ENCODE results near the gene SEMA4G. TPM values are rescaled to one million over a fixed set of nuclear protein-coding genes. Genes with fewer than 3 reads are reported as not detected.

SEMA4G gene
- total RNA-seq, 2 experiments from 2014 or later: 0.21 to 0.41 TPM

DNA sequence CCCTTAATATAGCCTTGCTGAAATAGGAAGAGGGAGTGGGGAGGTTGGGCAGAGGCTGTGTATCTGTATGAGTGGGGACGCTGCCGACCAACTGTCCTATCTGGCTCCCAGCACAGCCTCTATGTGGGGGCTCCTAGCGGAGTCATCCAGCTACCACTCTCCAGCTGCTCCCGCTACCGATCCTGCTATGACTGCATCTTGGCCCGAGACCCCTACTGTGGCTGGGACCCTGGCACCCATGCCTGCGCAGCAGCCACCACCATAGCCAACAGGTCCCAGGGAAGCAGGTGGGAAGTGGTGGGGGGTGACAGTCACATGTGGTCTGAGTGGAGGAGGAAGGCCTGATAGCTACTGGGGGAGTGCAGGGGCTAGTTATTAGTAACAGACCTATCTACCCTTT is 11.4 kb downstream of the SEMA4G start:
- DNase-seq (ENCODE audit: low spot score): no peak
- POLR2A ChIA-PET: no interaction called here
- CTCF ChIA-PET (ENCODE audit: unreplicated experiment): interaction anchor here (0.8 kb wide), 1 partner anchor 11 kb away, joined by 3 read pairs; the partner anchor contains the start of gene SEMA4G

DNA sequence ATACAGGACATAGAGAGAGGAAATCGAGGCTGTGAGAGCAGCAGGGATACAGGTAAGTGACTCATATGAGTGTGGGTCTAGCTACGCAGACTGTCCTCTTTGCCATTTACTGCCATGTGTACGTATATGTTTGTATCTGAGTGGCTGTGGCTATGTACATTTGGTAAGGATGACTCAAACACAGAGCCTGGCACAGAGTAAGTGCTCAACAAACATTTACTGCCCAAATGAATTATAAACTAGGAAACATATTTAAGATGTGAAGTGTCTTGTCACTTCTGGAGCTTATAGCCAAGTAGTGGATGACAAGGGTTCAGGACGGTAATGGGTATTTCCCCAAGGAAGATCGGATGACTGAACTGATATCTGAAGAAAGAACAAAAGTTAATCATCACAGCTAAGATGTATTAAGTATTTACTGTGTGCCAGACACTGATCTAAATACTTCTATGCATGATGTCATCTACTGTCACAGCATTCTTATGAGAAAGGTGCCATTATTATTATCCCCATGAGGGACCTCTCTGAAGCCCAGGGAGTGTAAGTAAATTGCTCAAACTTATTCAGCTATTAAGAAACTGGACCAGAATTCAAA is 12.0 kb downstream of the SEMA4G start:
- Histone ChIP-seq H3K4me2 (ENCODE audit: low read length) (no peak overlapping the region), H3K36me3 (ENCODE audit: insufficient read depth, low read length) (no peaks in the 10 kb centered on the region; the same call in 1 of the 2 replicates), H3K79me2 (ENCODE audit: insufficient read depth, low read depth, low read length) (peaks cover 6% of the 10 kb centered on the region; the same call in 1 of the 2 replicates), H3K4me1 (ENCODE audit: insufficient read depth, low read length, poor library complexity, severe bottlenecking) (peaks cover 11% of the 10 kb centered on the region), H3K9me2 (ENCODE audit: insufficient read depth, low read length) (no peaks in the 10 kb centered on the region), H3K9me3 (ENCODE audit: low read length) (no peaks in the 10 kb centered on the region), H4K20me1 (ENCODE audit: insufficient read depth, low read length) (no peaks in the 10 kb centered on the region), H3K4me3 (ENCODE audit: low read depth, low read length, poor library complexity, severe bottlenecking) (no peak overlapping the region), H2AFZ (ENCODE audit: low read length) (no peak overlapping the region), H3K27ac (ENCODE audit: low read depth, low read length, poor library complexity, severe bottlenecking) (no peak overlapping the region)
- ChIA-PET POLR2A (no interaction called here), CTCF (ENCODE audit: unreplicated experiment) (interaction anchor here (0.8 kb wide), 1 partner anchor 12 kb away, joined by 3 read pairs; the partner anchor contains the start of gene SEMA4G)
- intact Hi-C loops (cut with micrococcal nuclease; ENCODE audit: unreplicated experiment): no loop called here
- DNase-seq (ENCODE audit: low spot score): no peak
- no TSS peak for BruUV-seq (replicated peaks)
- no peak for TF ChIP-seq EZH2phosphoT487 (IDR thresholded peaks at IDR 0.05; ENCODE audit: borderline replicate concordance, low read depth, low read length)
- TF ChIP-seq, protein P1, sequence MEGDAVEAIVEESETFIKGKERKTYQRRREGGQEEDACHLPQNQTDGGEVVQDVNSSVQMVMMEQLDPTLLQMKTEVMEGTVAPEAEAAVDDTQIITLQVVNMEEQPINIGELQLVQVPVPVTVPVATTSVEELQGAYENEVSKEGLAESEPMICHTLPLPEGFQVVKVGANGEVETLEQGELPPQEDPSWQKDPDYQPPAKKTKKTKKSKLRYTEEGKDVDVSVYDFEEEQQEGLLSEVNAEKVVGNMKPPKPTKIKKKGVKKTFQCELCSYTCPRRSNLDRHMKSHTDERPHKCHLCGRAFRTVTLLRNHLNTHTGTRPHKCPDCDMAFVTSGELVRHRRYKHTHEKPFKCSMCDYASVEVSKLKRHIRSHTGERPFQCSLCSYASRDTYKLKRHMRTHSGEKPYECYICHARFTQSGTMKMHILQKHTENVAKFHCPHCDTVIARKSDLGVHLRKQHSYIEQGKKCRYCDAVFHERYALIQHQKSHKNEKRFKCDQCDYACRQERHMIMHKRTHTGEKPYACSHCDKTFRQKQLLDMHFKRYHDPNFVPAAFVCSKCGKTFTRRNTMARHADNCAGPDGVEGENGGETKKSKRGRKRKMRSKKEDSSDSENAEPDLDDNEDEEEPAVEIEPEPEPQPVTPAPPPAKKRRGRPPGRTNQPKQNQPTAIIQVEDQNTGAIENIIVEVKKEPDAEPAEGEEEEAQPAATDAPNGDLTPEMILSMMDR (conservative IDR thresholded peaks at IDR 0.05; ENCODE audit: low read length): no peak

More for the DNA sequence above, 11.4 kb downstream of the SEMA4G start:
- Histone ChIP-seq H2AFZ (ENCODE audit: low read length) (no peak overlapping the region), H3K9me2 (ENCODE audit: insufficient read depth, low read length) (no peaks in the 10 kb centered on the region), H3K4me3 (ENCODE audit: low read depth, low read length, poor library complexity, severe bottlenecking) (no peak overlapping the region), H3K4me1 (ENCODE audit: insufficient read depth, low read length, poor library complexity, severe bottlenecking) (peaks cover 6% of the 10 kb centered on the region), H4K20me1 (ENCODE audit: insufficient read depth, low read length) (no peaks in the 10 kb centered on the region), H3K9me3 (ENCODE audit: low read length) (no peaks in the 10 kb centered on the region), H3K79me2 (ENCODE audit: insufficient read depth, low read depth, low read length) (peaks cover under 1% of the 10 kb centered on the region; the same call in 1 of the 2 replicates), H3K36me3 (ENCODE audit: insufficient read depth, low read length) (no peaks in the 10 kb centered on the region; the same call in 1 of the 2 replicates), H3K27ac (ENCODE audit: low read depth, low read length, poor library complexity, severe bottlenecking) (no peak overlapping the region), H3K4me2 (ENCODE audit: low read length) (no peak overlapping the region)
- TF ChIP-seq, protein P1 (conservative IDR thresholded peaks at IDR 0.05; ENCODE audit: low read length): no peak
- no peak for TF ChIP-seq EZH2phosphoT487 (IDR thresholded peaks at IDR 0.05; ENCODE audit: borderline replicate concordance, low read depth, low read length)
- no TSS peak for BruUV-seq (replicated peaks)
- intact Hi-C loops (cut with micrococcal nuclease; ENCODE audit: unreplicated experiment): no loop called here

All from OCI-LY7 (cell line).